Ramos (cell line): ENCODE results near the gene CDC37.
"Not testable (repeated sequence)": the region's sequence is repeated elsewhere in the genome, so short reads cannot be mapped to it uniquely, and the experiment has no call there.

Experiments used
- in situ Hi-C: fragments of 300-500 bp; cut with MboI; formaldehyde crosslinking; loops from one replicate; pipeline ENCODE4 v1.14.3; 2022; ENCODE audit warnings: low sequenced_read_pairs; ENCODE audit not compliant: unreplicated experiment

The CDC37 gene

GRCh38 chr19:10420444-10421239 is 17.3 kb upstream of the CDC37 start, which contains the start of gene PDE4A:
Gene PDE4A, plus strand, starts transcription at chr19:10420538. Its CDS starts 227 bp downstream, at chr19:10420765.
- in situ Hi-C loops = no loop called here

- in situ Hi-C loops = no loop called here
Observed at GRCh38 chr19:10419646-10420443, 16.5 kb upstream of the CDC37 start.

- in situ Hi-C loops = no loop called here
Observed at GRCh38 chr19:10419200-10419645, 15.9 kb upstream of the CDC37 start.

GRCh38 chr19:10418485-10419199 is 15.3 kb upstream of the CDC37 start:
- in situ Hi-C loops = no loop called here

GRCh38 chr19:10418235-10418484 is 14.8 kb upstream of the CDC37 start:
- in situ Hi-C loops = no loop called here

- in situ Hi-C loops = no loop called here
Observed at GRCh38 chr19:10417541-10418234, 14.3 kb upstream of the CDC37 start.

- in situ Hi-C loops = no loop called here
Observed at GRCh38 chr19:10416380-10417257, 13.3 kb upstream of the CDC37 start.

GRCh38 chr19:10416083-10416379 is 12.7 kb upstream of the CDC37 start:
- in situ Hi-C loops = no loop called here

GRCh38 chr19:10412257-10412977 is 9.1 kb upstream of the CDC37 start:
- in situ Hi-C loops = no loop called here

GRCh38 chr19:10411224-10411623 is 7.9 kb upstream of the CDC37 start:
- in situ Hi-C loops = not testable (repeated sequence)

GRCh38 chr19:10408511-10409283 is 5.4 kb upstream of the CDC37 start:
- in situ Hi-C loops = no loop called here

GRCh38 chr19:10407096-10407495 is 3.8 kb upstream of the CDC37 start:
- in situ Hi-C loops = no loop called here

- in situ Hi-C loops = no loop called here
Observed at GRCh38 chr19:10406191-10406590, 2.8 kb upstream of the CDC37 start.

- in situ Hi-C loops = no loop called here
Observed at GRCh38 chr19:10404888-10405820, 1.8 kb upstream of the CDC37 start.

GRCh38 chr19:10402441-10403038 is 802 bp downstream of the CDC37 start:
- in situ Hi-C loops = no loop called here

- in situ Hi-C loops = no loop called here
Observed at GRCh38 chr19:10399878-10400277, 3.5 kb downstream of the CDC37 start.

- in situ Hi-C loops = not testable (repeated sequence)
Observed at GRCh38 chr19:10399340-10399739, 4.0 kb downstream of the CDC37 start.
